Measurements from ENCODE around the gene ATP2C2.

- TF ChIP-seq TOX (CRISPR knock-in tag; IDR thresholded peaks at IDR 0.05; ENCODE audit: borderline replicate concordance) (no peak), RARB (CRISPR knock-in tag; IDR thresholded peaks at IDR 0.05) (no peak), ISL1 (CRISPR knock-in tag; IDR thresholded peaks at IDR 0.05) (no peak), CSRNP3 (CRISPR knock-in tag; IDR thresholded peaks at IDR 0.05) (no peak), CSDC2 (CRISPR knock-in tag; IDR thresholded peaks at IDR 0.05) (no peak), POU6F1 (CRISPR knock-in tag; IDR thresholded peaks at IDR 0.05; ENCODE audit: borderline replicate concordance, low read depth) (no peak), PATZ1 (CRISPR knock-in tag; IDR thresholded peaks at IDR 0.05; ENCODE audit: borderline replicate concordance) (no peak), ESRRG (CRISPR knock-in tag; IDR thresholded peaks at IDR 0.05) (no peak), GLIS3 (CRISPR knock-in tag; IDR thresholded peaks at IDR 0.05) (no peak), ARNTL (CRISPR knock-in tag; IDR thresholded peaks at IDR 0.05; ENCODE audit: borderline replicate concordance, low read depth) (no peak), ZNF70 (CRISPR knock-in tag; IDR thresholded peaks at IDR 0.05) (no peak), TSHZ2 (CRISPR knock-in tag; IDR thresholded peaks at IDR 0.05) (no peak)
These were observed 74.2 kb downstream of the ATP2C2 start for GRCh38 chr16:84442416-84443145.
